GM21717 (cell line): ENCODE data around the gene CNGA3.
"Not testable (repeated sequence)": the region's sequence is repeated elsewhere in the genome, so short reads cannot be mapped to it uniquely, and the experiment has no call there.

Experiments
- ATAC-seq: cut with Tn5 transposase; IDR thresholded peaks from one replicate; pipeline ENCODE4 v1.9.1; 2021; ENCODE audit warnings: mild to moderate bottlenecking, moderate library complexity; ENCODE audit not compliant: unreplicated experiment

Gene CNGA3

GRCh38 chr2:98395977-98396376, 49.7 kb downstream of the CNGA3 start:
- no peak for ATAC-seq

- no peak for ATAC-seq
Measured at GRCh38 chr2:98396745-98397355, 50.6 kb downstream of the CNGA3 start.

- ATAC-seq = no peak
Measured at GRCh38 chr2:98399140-98399539, 52.9 kb downstream of the CNGA3 start.

- no peak for ATAC-seq
Measured at GRCh38 chr2:98403878-98404277, 57.6 kb downstream of the CNGA3 start.

GRCh38 chr2:98404556-98405250, 58.4 kb downstream of the CNGA3 start:
- ATAC-seq = no peak

GRCh38 chr2:98405301-98405700, 59.0 kb downstream of the CNGA3 start:
- no peak for ATAC-seq

GRCh38 chr2:98408155-98408554, 61.9 kb downstream of the CNGA3 start:
- no peak for ATAC-seq

GRCh38 chr2:98412751-98413458, 66.6 kb downstream of the CNGA3 start:
- ATAC-seq = no peak

- ATAC-seq = not testable (repeated sequence)
Measured at GRCh38 chr2:98414246-98414645, 68.0 kb downstream of the CNGA3 start.

- ATAC-seq = not testable (repeated sequence)
Measured at GRCh38 chr2:98415719-98416248, 69.5 kb downstream of the CNGA3 start.

- ATAC-seq = no peak
Measured at GRCh38 chr2:98416383-98417159, 70.3 kb downstream of the CNGA3 start.

GRCh38 chr2:98419544-98419943, 73.3 kb downstream of the CNGA3 start:
- ATAC-seq = no peak

GRCh38 chr2:98419977-98420725, 73.9 kb downstream of the CNGA3 start:
- no peak for ATAC-seq

- ATAC-seq = no peak
Measured at GRCh38 chr2:98422449-98422848, 76.2 kb downstream of the CNGA3 start.

GRCh38 chr2:98426771-98427170, 80.5 kb downstream of the CNGA3 start:
- no peak for ATAC-seq

GRCh38 chr2:98432145-98432544, 85.9 kb downstream of the CNGA3 start:
- ATAC-seq = no peak

- no peak for ATAC-seq
Measured at GRCh38 chr2:98433363-98433964, 87.2 kb downstream of the CNGA3 start.

GRCh38 chr2:98434492-98434891, 88.2 kb downstream of the CNGA3 start:
- no peak for ATAC-seq

GRCh38 chr2:98435670-98436069, 89.4 kb downstream of the CNGA3 start:
- not testable (repeated sequence) for ATAC-seq

GRCh38 chr2:98436734-98437133, 90.5 kb downstream of the CNGA3 start:
- ATAC-seq = no peak
